HCT116 (cell line): ENCODE results near the gene PRSS21. TPM values are rescaled to one million over a fixed set of nuclear protein-coding genes. Genes with fewer than 3 reads are reported as not detected.

Experiments used
- ATAC-seq: fragments of 200-7000 bp; cut with Tn5 transposase; 2 replicates; pipeline ENCODE4 v1.9.1; 2020; ENCODE audit warnings: mild to moderate bottlenecking, moderate library complexity
- BruUV-seq: library from RNA; stranded (reverse); fragments of 400-500 nt; replicated peaks from 2 replicates; lab custom pipeline; 2021; lab: Mats Ljungman, UMichigan
- CTCF ChIA-PET: fragments of 300-600 bp; sonication (Branson Sonifier 250); formaldehyde crosslinking; loops from one replicate; lab custom pipeline; 2021; ENCODE audit warnings: antibody characterized with exemption; lab: Charles Lee
- POLR2A ChIA-PET: fragments of 300-600, 350-600 bp; sonication (Branson Sonifier 250); formaldehyde crosslinking; loops from one replicate; lab custom pipeline; 2021; ENCODE audit warnings: antibody characterized with exemption; lab: Charles Lee
- RAD21 ChIA-PET, 2 experiments: fragments of 300-600 bp; sonication (Branson Sonifier 250); formaldehyde crosslinking; loops; one replicate each; lab custom pipeline; 2023; ENCODE audit warnings: low total read pairs in 2 of 2; ENCODE audit not compliant: uncharacterized antibody in 2 of 2, unreplicated experiment in 2 of 2, low non-redundant PET in 1 of 2; lab: Charles Lee
- DNase-seq: peaks from one replicate; pipeline ENCODE4 v3.0.0-alpha.2; 2010; ENCODE audit warnings: low read depth, low spot score
- H2AFZ ChIP-seq: fragments of 200-600 bp; shearing (Covaris generic), sonication (generic); 2 replicates; pipeline ENCODE4 v1.6.1; 2017; ENCODE audit warnings: low read depth, mixed run types, mixed read lengths, antibody characterized with exemption, low read length; ENCODE audit not compliant: poor library complexity, severe bottlenecking
- H3K27ac ChIP-seq: 2 replicates; pipeline ENCODE4 v1.5.1; 2012; ENCODE audit warnings: low read depth, low read length
- H3K27me3 ChIP-seq: fragments of 200-600 bp; sonication (generic); 2 replicates; pipeline ENCODE4 v1.6.1; 2016; ENCODE audit warnings: mixed run types, low read length, mixed read lengths; ENCODE audit not compliant: insufficient read depth
- H3K36me3 ChIP-seq, 2 experiments: fragments of 200-500 bp in 1 of 2; fragments of 200-600 bp in 1 of 2; sonication (Bioruptor generic) in 1 of 2; sonication (generic) in 1 of 2; 2 replicates each; pipeline versions ENCODE4 v1.5.1 to v1.6.1; 2014 to 2016; ENCODE audit warnings: low read length in 2 of 2, inconsistent platforms in 1 of 2, mixed read lengths in 1 of 2, mixed run types in 1 of 2; ENCODE audit not compliant: insufficient read depth in 2 of 2, control insufficient read depth in 1 of 2
- H3K4me1 ChIP-seq, 2 experiments: fragments of 200-600 bp in 1 of 2; sonication (generic) in 1 of 2; 2 replicates each; pipeline versions ENCODE4 v1.5.1 to v1.6.1; 2012 to 2017; ENCODE audit warnings: low read length in 2 of 2, inconsistent platforms in 1 of 2, mild to moderate bottlenecking in 1 of 2, mixed read lengths in 1 of 2, mixed run types in 1 of 2, moderate library complexity in 1 of 2; ENCODE audit not compliant: insufficient read depth in 2 of 2, control insufficient read depth in 1 of 2
- H3K4me2 ChIP-seq: fragments of 200-600 bp; sonication (generic); 2 replicates; pipeline ENCODE4 v1.6.1; 2017; ENCODE audit warnings: mixed run types, low read length, mixed read lengths
- H3K4me3 ChIP-seq, 2 experiments: fragments of 200-600 bp in 1 of 2; sonication (generic) in 1 of 2; replicated peaks in 1 of 2; 2 replicates each; pipeline ENCODE4 v1.5.1; 2011 to 2016; ENCODE audit warnings: low read length in 2 of 2, control low read depth in 1 of 2, low read depth in 1 of 2, mild to moderate bottlenecking in 1 of 2, mixed read lengths in 1 of 2, mixed run types in 1 of 2
- H3K79me2 ChIP-seq: fragments of 200-600 bp; sonication (generic); 2 replicates; pipeline ENCODE4 v1.6.1; 2017; ENCODE audit warnings: mild to moderate bottlenecking, mixed run types, low read length, moderate library complexity, mixed read lengths; ENCODE audit not compliant: insufficient read depth
- H3K9ac ChIP-seq: fragments of 200-600 bp; sonication (generic); 2 replicates; pipeline ENCODE4 v1.6.1; 2016; ENCODE audit warnings: low read length, mixed read lengths
- H3K9me2 ChIP-seq: fragments of 200-600 bp; sonication (generic), shearing (Covaris generic); 2 replicates; pipeline ENCODE4 v1.6.1; 2017; ENCODE audit warnings: mixed run types, mild to moderate bottlenecking, moderate library complexity; ENCODE audit not compliant: insufficient read depth
- H3K9me3 ChIP-seq, 2 experiments: fragments of 200-500 bp in 1 of 2; fragments of 200-600 bp in 1 of 2; sonication (Bioruptor generic) in 1 of 2; sonication (generic) in 1 of 2; 2 replicates each; pipeline ENCODE4 v1.6.1; 2014 to 2017; ENCODE audit warnings: low read length in 2 of 2, mixed read lengths in 2 of 2, inconsistent platforms in 1 of 2, low read depth in 1 of 2, mild to moderate bottlenecking in 1 of 2, mixed run types in 1 of 2, moderate library complexity in 1 of 2; ENCODE audit not compliant: control insufficient read depth in 1 of 2, insufficient read depth in 1 of 2
- H4K20me1 ChIP-seq: fragments of 200-600 bp; sonication (generic), shearing (Covaris generic); 2 replicates; pipeline ENCODE4 v1.6.1; 2017; ENCODE audit warnings: mixed run types, mild to moderate bottlenecking, moderate library complexity; ENCODE audit not compliant: insufficient read depth
- POLR2A ChIP-seq: IDR thresholded peaks from 2 replicates; pipeline ENCODE4 v1.7.0; 2011; ENCODE audit warnings: borderline replicate concordance; ENCODE audit not compliant: insufficient read depth, insufficient read length; ENCODE audit errors: extremely low read depth
- POLR2AphosphoS5 ChIP-seq: IDR thresholded peaks from 2 replicates; pipeline ENCODE4 v1.6.1; 2011; ENCODE audit warnings: mild to moderate bottlenecking, low read depth, low read length, moderate library complexity
- YY1 ChIP-seq: IDR thresholded peaks from 2 replicates; pipeline ENCODE4 v1.6.1; 2011; ENCODE audit warnings: low read length, low read depth, moderate library complexity, mild to moderate bottlenecking; ENCODE audit not compliant: insufficient replicate concordance; ENCODE audit errors: extremely low read depth
- ZFX ChIP-seq: fragments of 450-650 bp; IDR thresholded peaks from 2 replicates; pipeline ENCODE4 v1.6.1; 2017
- intact Hi-C: fragments of 100-400 bp; cut with micrococcal nuclease; formaldehyde crosslinking; loops from 2 replicates; pipeline ENCODE4 v1.10.0; 2022
- total RNA-seq: library from RNA; stranded (reverse); gene quantifications from one replicate; pipeline ENCODE4 v1.2.1, GENCODE V29; 2021; ENCODE audit not compliant: unreplicated experiment
- TF ChIP-seq, protein P1 (sequence below): IDR thresholded peaks from 2 replicates; pipeline ENCODE4 v1.6.1; 2012
- TF ChIP-seq, protein P2 (sequence below): IDR thresholded peaks from 2 replicates; pipeline ENCODE4 v1.6.1; 2011; ENCODE audit warnings: mild to moderate bottlenecking, low read length, moderate library complexity; ENCODE audit not compliant: insufficient replicate concordance; ENCODE audit errors: extremely low read depth

PRSS21 gene
- total RNA-seq, 1 experiment from 2014 or later = 0.39 TPM

DNA sequence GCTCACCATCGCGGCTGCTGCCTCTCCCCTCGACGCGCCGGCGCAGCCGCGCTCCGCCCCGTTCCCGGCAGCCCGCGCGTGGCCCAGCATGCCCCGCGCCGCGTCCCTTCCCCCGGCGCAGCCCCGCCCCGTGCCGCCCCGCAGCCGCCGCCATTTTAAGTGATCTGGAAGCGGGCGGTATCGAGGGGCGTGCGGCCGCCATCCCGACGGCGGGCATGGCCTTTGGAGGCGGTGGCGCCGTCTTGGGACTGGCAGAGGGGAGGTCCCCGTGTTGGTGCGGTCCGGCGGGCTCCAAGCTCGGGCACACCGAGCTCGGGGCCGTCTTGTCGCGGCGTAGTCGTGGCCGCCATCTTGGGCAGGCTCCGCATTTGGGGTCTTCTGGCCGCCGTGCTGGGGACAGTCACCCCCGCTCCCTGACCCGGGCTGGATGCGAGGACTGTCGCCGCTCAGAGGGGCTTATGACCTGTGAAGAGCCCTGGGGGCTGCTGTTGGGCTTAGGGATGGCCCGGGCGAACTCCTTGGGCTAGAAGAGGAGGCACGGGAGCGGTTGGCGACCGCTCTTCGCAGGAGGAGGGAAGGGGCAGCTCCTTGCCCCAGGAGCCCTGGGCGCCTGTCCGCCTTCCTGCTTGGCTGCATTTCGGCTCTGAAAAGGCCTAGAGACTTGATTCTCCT is 39.7 kb upstream of the PRSS21 start, which contains the start of gene ELOB:
ELOB (minus strand) TSS at position 50 of the 672 bp plus-strand sequence; CDS start at position 9, 41 bp downstream.
- peak; percentile 44 for DNase-seq
- ATAC-seq = peak; percentile 87
- Histone ChIP-seq H3K9ac (peak within 1 kb of the TSS; percentile 100), H3K9me3 (no peaks in the 10 kb centered on the region), H3K79me2 (peaks cover 51% of the 10 kb centered on the region), H3K27ac (peak within 1 kb of the TSS; percentile 100), H4K20me1 (no peaks in the 10 kb centered on the region), H3K9me2 (no peaks in the 10 kb centered on the region), H3K4me3 (peak within 1 kb of the TSS; percentile 99), H2AFZ (no peak within 1 kb of the TSS), H3K4me2 (peak within 1 kb of the TSS; percentile 100), H3K27me3 (no peaks in the 10 kb centered on the region), H3K36me3 (peaks cover 4 to 20% of the 10 kb centered on the region in 2 experiments)
- CTCF ChIA-PET = no interaction called here
- BruUV-seq = TSS peak; percentile 79
- intact Hi-C loops = no loop called here
- RAD21 ChIA-PET = no interaction called here
- POLR2A ChIA-PET = no interaction called here
- TF ChIP-seq ZFX (peak; percentile 37; the same call in 1 of the 2 replicates), POLR2AphosphoS5 (peak; percentile 80), POLR2A (peak; percentile 57), YY1 (peak; percentile 97)
- TF ChIP-seq, protein P1, sequence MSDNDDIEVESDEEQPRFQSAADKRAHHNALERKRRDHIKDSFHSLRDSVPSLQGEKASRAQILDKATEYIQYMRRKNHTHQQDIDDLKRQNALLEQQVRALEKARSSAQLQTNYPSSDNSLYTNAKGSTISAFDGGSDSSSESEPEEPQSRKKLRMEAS = peak; percentile 52
- TF ChIP-seq, protein P2, sequence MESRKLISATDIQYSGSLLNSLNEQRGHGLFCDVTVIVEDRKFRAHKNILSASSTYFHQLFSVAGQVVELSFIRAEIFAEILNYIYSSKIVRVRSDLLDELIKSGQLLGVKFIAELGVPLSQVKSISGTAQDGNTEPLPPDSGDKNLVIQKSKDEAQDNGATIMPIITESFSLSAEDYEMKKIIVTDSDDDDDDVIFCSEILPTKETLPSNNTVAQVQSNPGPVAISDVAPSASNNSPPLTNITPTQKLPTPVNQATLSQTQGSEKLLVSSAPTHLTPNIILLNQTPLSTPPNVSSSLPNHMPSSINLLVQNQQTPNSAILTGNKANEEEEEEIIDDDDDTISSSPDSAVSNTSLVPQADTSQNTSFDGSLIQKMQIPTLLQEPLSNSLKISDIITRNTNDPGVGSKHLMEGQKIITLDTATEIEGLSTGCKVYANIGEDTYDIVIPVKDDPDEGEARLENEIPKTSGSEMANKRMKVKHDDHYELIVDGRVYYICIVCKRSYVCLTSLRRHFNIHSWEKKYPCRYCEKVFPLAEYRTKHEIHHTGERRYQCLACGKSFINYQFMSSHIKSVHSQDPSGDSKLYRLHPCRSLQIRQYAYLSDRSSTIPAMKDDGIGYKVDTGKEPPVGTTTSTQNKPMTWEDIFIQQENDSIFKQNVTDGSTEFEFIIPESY = no peak
- TF ChIP-seq, all 23 proteins: peak for 5
- H3K4me1 ChIP-seq = peaks cover 11 to 36% of the 10 kb centered on the region in 2 experiments
